CD14-positive monocyte (primary cell): ENCODE data around the gene SHB. TPM values are rescaled to one million over a fixed set of nuclear protein-coding genes. Genes with fewer than 3 reads are reported as not detected.
A peak's percentile ranks its signal among the peaks of the same experiment; 100 is the strongest.

Source experiments
- DNase-seq, 3 donors: peaks; one replicate each; pipeline ENCODE4 v3.0.0-alpha.2; 2011 to 2022
- H2AFZ ChIP-seq: 2 replicates; pipeline ENCODE4 v1.6.0; 2012; ENCODE audit warnings: mild to moderate bottlenecking, low read depth, low read length, inconsistent platforms; ENCODE audit not compliant: insufficient read depth, poor library complexity, severe bottlenecking
- H3K27ac ChIP-seq, 2 donors: 1 replicate in 1 of 2; 2 replicates in 1 of 2; pipeline ENCODE4 v1.5.1; 2012 to 2013; ENCODE audit warnings: low read length in 2 of 2, control low read depth in 1 of 2, inconsistent platforms in 1 of 2, low read depth in 1 of 2, mild to moderate bottlenecking in 1 of 2
- H3K27me3 ChIP-seq, 2 donors: one replicate each; pipeline versions ENCODE4 v1.6.0 to v1.6.1; 2011 to 2013; ENCODE audit warnings: low read length in 2 of 2; ENCODE audit not compliant: control insufficient read depth in 2 of 2, insufficient read depth in 2 of 2
- H3K36me3 ChIP-seq, 2 donors: replicated peaks in 1 of 2; 1 replicate in 1 of 2; 2 replicates in 1 of 2; pipeline versions ENCODE4 v1.5.1 to v1.6.1; 2012 to 2013; ENCODE audit warnings: low read length in 2 of 2, control low read depth in 1 of 2, inconsistent platforms in 1 of 2, mild to moderate bottlenecking in 1 of 2; ENCODE audit not compliant: insufficient read depth in 2 of 2, control insufficient read depth in 1 of 2
- H3K4me1 ChIP-seq, 2 donors: 1 replicate in 1 of 2; 2 replicates in 1 of 2; pipeline versions ENCODE4 v1.5.1 to v1.6.1; 2012 to 2013; ENCODE audit warnings: low read length in 2 of 2, control low read depth in 1 of 2, inconsistent platforms in 1 of 2, mild to moderate bottlenecking in 1 of 2, moderate library complexity in 1 of 2; ENCODE audit not compliant: insufficient read depth in 2 of 2, control insufficient read depth in 1 of 2
- H3K4me2 ChIP-seq: replicated peaks from 2 replicates; pipeline ENCODE3; 2012; ENCODE audit warnings: low read length, moderate library complexity, mild to moderate bottlenecking; ENCODE audit not compliant: poor library complexity, severe bottlenecking; ENCODE audit errors: extremely low read depth
- H3K4me3 ChIP-seq, 3 experiments: fragments of 200-600 bp in 1 of 3; sonication (generic) in 1 of 3; replicated peaks in 1 of 3; 1 replicate in 2 of 3; 2 replicates in 1 of 3; pipeline ENCODE4 v1.5.1; 2011 to 2013; ENCODE audit warnings: low read length in 3 of 3, mild to moderate bottlenecking in 3 of 3, control low read depth in 2 of 3, low read depth in 2 of 3, inconsistent platforms in 1 of 3, moderate library complexity in 1 of 3
- H3K79me2 ChIP-seq: 2 replicates; pipeline ENCODE4 v1.6.0; 2012; ENCODE audit warnings: mild to moderate bottlenecking, control low read depth, inconsistent platforms, low read length, moderate library complexity; ENCODE audit not compliant: insufficient read depth
- H3K9ac ChIP-seq: 2 replicates; pipeline ENCODE4 v1.6.0; 2017; ENCODE audit warnings: low read length, mild to moderate bottlenecking; ENCODE audit not compliant: insufficient read depth, poor library complexity, severe bottlenecking
- H3K9me3 ChIP-seq, 2 donors: replicated peaks in 1 of 2; 1 replicate in 1 of 2; 2 replicates in 1 of 2; pipeline versions ENCODE4 v1.5.1 to v1.6.1; 2012 to 2013; ENCODE audit warnings: low read length in 2 of 2, control low read depth in 1 of 2; ENCODE audit not compliant: control insufficient read depth in 1 of 2, insufficient read depth in 1 of 2
- H4K20me1 ChIP-seq: 2 replicates; pipeline ENCODE4 v1.6.0; 2012; ENCODE audit warnings: mild to moderate bottlenecking, low read length, control low read depth, moderate library complexity; ENCODE audit not compliant: insufficient read depth
- H3K27ac Mint-ChIP-seq, 7 donors: one replicate each; pipeline ENCODE4 v1.8.0; 2020; ENCODE audit warnings: mild to moderate bottlenecking in 7 of 7, mixed read lengths in 7 of 7, moderate library complexity in 6 of 7, inconsistent platforms in 2 of 7
- H3K27me3 Mint-ChIP-seq, 3 donors: one replicate each; pipeline ENCODE4 v1.8.0; 2021 to 2022; ENCODE audit warnings: low read depth in 3 of 3, mild to moderate bottlenecking in 3 of 3, mixed read lengths in 3 of 3, moderate library complexity in 3 of 3, inconsistent platforms in 1 of 3
- H3K36me3 Mint-ChIP-seq, 2 donors: one replicate each; pipeline ENCODE4 v1.8.0; 2020; ENCODE audit warnings: mixed read lengths in 2 of 2, inconsistent platforms in 1 of 2, mild to moderate bottlenecking in 1 of 2
- H3K4me1 Mint-ChIP-seq: one replicate; pipeline ENCODE4 v1.8.0; 2020; ENCODE audit warnings: mild to moderate bottlenecking, mixed read lengths
- H3K4me3 Mint-ChIP-seq, 2 donors: one replicate each; pipeline ENCODE4 v1.8.0; 2020; ENCODE audit warnings: mild to moderate bottlenecking in 2 of 2, mixed read lengths in 2 of 2, moderate library complexity in 1 of 2
- H3K9me3 Mint-ChIP-seq, 7 donors: one replicate each; pipeline ENCODE4 v1.8.0; 2020 to 2022; ENCODE audit warnings: mixed read lengths in 7 of 7, mild to moderate bottlenecking in 6 of 7, moderate library complexity in 6 of 7, inconsistent platforms in 2 of 7
- WGBS: methylation state at CpG from one replicate; pipeline ENCODE4 v1.1.5; 2013; ENCODE audit warnings: missing lambda C conversion rate; ENCODE audit not compliant: insufficient coverage; 5-methylcytosine and 5-hydroxymethylcytosine counted together
- intact Hi-C, 2 donors: fragments of 100-400 bp; cut with micrococcal nuclease; formaldehyde crosslinking; loops; one replicate each; pipeline versions ENCODE4 v1.15.0 to v1.15.1; 2023
- polyA plus RNA-seq, 3 donors: library from polyadenylated mRNA; depleted of rRNA in 1 of 3; unstranded in 2 of 3; stranded (reverse) in 1 of 3; fragments of 300-500 nt in 2 of 3; fragments of >200 nt in 1 of 3; fragmentation: Illumina TruSeq in 2 of 3; gene quantifications; 1 replicate in 2 of 3; 2 replicates in 1 of 3; pipeline ENCODE4 v1.2.3, GENCODE V29; 2012 to 2021
- TF ChIP-seq, protein P1 (sequence below): fragments of 200-600 bp; IDR thresholded peaks from one replicate; pipeline ENCODE4 v1.8.0; 2022; ENCODE audit warnings: antibody characterized with exemption, mild to moderate bottlenecking

SHB gene
- polyA plus RNA-seq, 3 donors, result 0.27 to 1.3 (median 0.31) TPM

GRCh38 chr9:38025166-38025565 is 43.9 kb downstream of the SHB start:
- 86% methylated on average over 3 of the region's 8 CpGs for WGBS
- H3K36me3 Mint-ChIP-seq, result no peaks in the 10 kb centered on the region
- H3K27me3 ChIP-seq, result no peaks in the 10 kb centered on the region
- H3K4me1 Mint-ChIP-seq, result peaks cover 20% of the 10 kb centered on the region
- no peaks in the 10 kb centered on the region for H3K36me3 ChIP-seq
- no peak overlapping the region for H3K9ac ChIP-seq
- no peak overlapping the region for H3K4me3 Mint-ChIP-seq
- H3K27me3 Mint-ChIP-seq, result peaks cover 0 to 9% (median 2%) of the 10 kb centered on the region in 3 donors
- no peak overlapping the region for H3K4me2 ChIP-seq
- TF ChIP-seq, protein P1, sequence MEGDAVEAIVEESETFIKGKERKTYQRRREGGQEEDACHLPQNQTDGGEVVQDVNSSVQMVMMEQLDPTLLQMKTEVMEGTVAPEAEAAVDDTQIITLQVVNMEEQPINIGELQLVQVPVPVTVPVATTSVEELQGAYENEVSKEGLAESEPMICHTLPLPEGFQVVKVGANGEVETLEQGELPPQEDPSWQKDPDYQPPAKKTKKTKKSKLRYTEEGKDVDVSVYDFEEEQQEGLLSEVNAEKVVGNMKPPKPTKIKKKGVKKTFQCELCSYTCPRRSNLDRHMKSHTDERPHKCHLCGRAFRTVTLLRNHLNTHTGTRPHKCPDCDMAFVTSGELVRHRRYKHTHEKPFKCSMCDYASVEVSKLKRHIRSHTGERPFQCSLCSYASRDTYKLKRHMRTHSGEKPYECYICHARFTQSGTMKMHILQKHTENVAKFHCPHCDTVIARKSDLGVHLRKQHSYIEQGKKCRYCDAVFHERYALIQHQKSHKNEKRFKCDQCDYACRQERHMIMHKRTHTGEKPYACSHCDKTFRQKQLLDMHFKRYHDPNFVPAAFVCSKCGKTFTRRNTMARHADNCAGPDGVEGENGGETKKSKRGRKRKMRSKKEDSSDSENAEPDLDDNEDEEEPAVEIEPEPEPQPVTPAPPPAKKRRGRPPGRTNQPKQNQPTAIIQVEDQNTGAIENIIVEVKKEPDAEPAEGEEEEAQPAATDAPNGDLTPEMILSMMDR, result no peak
- H2AFZ ChIP-seq, result no peak overlapping the region
- no peaks in the 10 kb centered on the region for H3K79me2 ChIP-seq
- H3K9me3 Mint-ChIP-seq, result no peaks in the 10 kb centered on the region
- no peaks in the 10 kb centered on the region for H3K9me3 ChIP-seq
- peaks cover 10 to 19% of the 10 kb centered on the region in 2 donors for H3K4me1 ChIP-seq
- no peak overlapping the region for H3K4me3 ChIP-seq
- no peak overlapping the region for H3K27ac Mint-ChIP-seq
- H3K27ac ChIP-seq, result no peak overlapping the region
- no peaks in the 10 kb centered on the region for H4K20me1 ChIP-seq
- no peak for DNase-seq
- intact Hi-C loops, result no loop called here

- Histone ChIP-seq H3K4me2 (no peak overlapping the region), H3K27me3 (no peaks in the 10 kb centered on the region), H3K4me1 (peaks cover 15 to 21% of the 10 kb centered on the region in 2 donors), H4K20me1 (no peaks in the 10 kb centered on the region), H3K36me3 (no peaks in the 10 kb centered on the region), H3K4me3 (no peak overlapping the region), H3K9ac (no peak overlapping the region), H2AFZ (no peak overlapping the region), H3K79me2 (no peaks in the 10 kb centered on the region), H3K27ac (no peak overlapping the region), H3K9me3 (no peaks in the 10 kb centered on the region)
- TF ChIP-seq, protein P1, result no peak
- 20% methylated on average over 2 of the region's 7 CpGs for WGBS
- H3K27me3 Mint-ChIP-seq, result peaks cover 0 to 6% (median 3%) of the 10 kb centered on the region in 3 donors
- no peak for DNase-seq
- peaks cover 24% of the 10 kb centered on the region for H3K4me1 Mint-ChIP-seq
- H3K27ac Mint-ChIP-seq, result peak overlapping the region in 3 of 7 donors; percentile 4 to 87 (median 62)
- intact Hi-C loops, result no loop called here
- no peaks in the 10 kb centered on the region for H3K36me3 Mint-ChIP-seq
- no peak overlapping the region for H3K4me3 Mint-ChIP-seq
- H3K9me3 Mint-ChIP-seq, result no peaks in the 10 kb centered on the region
Measured at GRCh38 chr9:38024036-38024681, 44.9 kb downstream of the SHB start.
